Stimulated activated CD8-positive, alpha-beta memory T cell treated with anti-CD3 and anti-CD28 coated beads, Interleukin-12 subunit alpha, Interleukin-12 subunit beta, amount 100 ng/mL, for 24 hours (primary cell): ENCODE data around the gene ACACA.
A peak's percentile ranks its signal among the peaks of the same experiment; 100 is the strongest.
"Not testable (repeated sequence)": the region's sequence is repeated elsewhere in the genome, so short reads cannot be mapped to it uniquely, and the experiment has no call there.

Experiments
- DNase-seq: peaks from one replicate; pipeline ENCODE4 v3.0.0-alpha.2; 2020; ENCODE audit errors: extremely low read depth

The ACACA gene

DNA sequence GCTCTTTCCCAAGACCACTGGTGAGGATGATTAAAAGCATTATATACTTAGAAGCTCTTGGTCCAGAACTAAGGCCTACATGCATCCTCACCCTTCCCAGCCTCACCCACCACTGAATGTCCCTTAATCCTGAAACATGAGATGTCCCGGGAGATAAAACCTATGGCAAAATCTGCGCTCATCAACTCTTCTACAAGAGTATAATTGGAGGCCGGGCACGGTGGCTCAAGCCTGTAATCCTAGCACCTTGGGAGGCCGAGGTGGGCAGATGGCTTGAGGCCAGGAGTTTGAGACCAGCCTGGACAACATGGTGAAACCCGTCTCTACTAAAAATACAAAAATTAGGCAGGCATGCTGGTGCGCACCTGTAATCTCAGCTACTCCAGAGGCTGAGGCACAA, 13.3 kb downstream of the ACACA start:
- no peak for DNase-seq

GRCh38 chr17:37392024-37392590, 14.5 kb downstream of the ACACA start:
- no peak for DNase-seq

DNA sequence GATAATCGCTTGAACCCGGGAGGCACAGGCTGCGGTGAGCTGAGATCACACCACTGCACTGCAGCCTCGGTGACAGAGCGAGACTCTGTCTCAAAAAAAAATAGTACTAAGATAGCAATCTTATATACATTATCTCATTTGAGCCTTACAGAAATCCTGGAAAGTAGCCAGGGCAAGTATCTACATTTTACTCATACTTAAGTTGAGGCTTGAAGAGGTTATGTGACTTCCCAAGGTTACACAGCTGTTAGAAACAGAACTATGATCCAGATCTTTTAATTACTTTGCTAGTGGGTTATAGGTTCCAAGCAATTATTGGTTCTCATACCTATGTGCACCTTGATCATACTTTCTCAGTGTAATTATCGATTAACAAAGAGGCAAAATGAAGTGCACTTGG, 15.5 kb downstream of the ACACA start:
- no peak for DNase-seq

GRCh38 chr17:37389160-37389559, 17.5 kb downstream of the ACACA start:
- no peak for DNase-seq

- no peak for DNase-seq
Measured at GRCh38 chr17:37388266-37388665, 18.4 kb downstream of the ACACA start.

- no peak for DNase-seq
Measured at GRCh38 chr17:37386462-37386861, 20.2 kb downstream of the ACACA start.

GRCh38 chr17:37385474-37385990, 21.1 kb downstream of the ACACA start:
- no peak for DNase-seq

GRCh38 chr17:37384560-37385149, 22.0 kb downstream of the ACACA start:
- no peak for DNase-seq

- DNase-seq, result no peak
Measured at GRCh38 chr17:37382056-37382455, 24.6 kb downstream of the ACACA start.

- no peak for DNase-seq
Measured at GRCh38 chr17:37375706-37376105, 30.9 kb downstream of the ACACA start, which contains the start of gene C17orf78. Gene C17orf78 (plus strand): TSS chr17:37375985. CDS start chr17:37376093, 108 bp downstream.

- DNase-seq, result no peak
Measured at GRCh38 chr17:37373530-37374159, 33.0 kb downstream of the ACACA start.

DNA sequence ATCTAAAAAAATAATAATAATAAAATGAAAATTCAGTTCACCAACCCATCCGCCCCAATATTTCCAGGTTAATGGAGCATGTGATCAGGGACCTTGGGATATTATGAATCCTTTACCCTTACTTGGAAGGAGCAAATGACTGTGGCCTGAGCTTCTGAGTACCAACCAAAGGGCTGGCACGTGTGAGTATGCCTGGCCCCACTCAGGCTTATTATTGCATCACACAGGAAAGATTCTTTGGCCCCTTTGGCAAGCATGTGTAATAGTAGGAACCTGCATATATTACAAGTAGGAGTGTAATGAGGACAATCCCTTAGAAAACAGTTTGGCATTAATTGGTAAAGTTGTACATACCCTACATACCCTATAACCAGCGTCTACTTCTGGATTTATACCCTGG, 38.1 kb downstream of the ACACA start:
- DNase-seq, result no peak

DNA sequence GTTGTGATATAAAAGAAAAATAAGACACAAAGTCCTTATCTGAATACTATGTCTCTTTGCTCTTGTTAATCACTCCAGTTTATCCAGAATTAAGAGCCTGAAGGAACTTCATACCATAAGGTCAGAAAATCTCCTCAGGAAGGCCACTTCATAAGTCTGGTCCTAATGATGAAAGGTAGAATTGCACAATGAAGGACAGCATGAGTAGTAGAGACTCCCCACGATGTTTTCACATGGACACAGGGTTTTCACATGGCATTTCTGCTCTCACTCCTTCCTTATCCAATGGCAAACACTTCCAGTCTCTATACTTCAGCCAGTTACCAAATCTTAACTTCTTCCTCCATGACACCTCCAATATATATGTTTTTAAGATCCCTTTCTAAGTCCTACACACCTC, 41.0 kb downstream of the ACACA start:
- no peak for DNase-seq

DNA sequence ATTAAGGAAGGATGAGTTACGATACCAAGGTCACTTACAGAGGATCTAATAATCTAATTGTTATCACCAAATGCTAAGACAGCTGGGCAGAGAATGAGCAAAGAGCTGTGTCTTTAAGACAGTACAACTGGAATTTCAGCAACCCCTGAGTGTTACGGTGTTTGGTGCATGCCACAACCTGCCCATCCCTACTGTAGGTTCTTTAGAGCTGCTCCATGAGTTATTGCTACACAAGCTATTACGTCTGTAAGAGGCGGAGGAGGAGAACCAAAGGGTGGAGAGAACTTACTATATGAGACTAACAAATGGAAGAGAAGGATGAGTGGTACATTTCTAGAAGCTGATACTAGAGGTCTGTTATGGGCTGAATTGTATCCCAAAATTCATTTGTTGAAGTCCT, 45.1 kb downstream of the ACACA start:
- no peak for DNase-seq

DNA sequence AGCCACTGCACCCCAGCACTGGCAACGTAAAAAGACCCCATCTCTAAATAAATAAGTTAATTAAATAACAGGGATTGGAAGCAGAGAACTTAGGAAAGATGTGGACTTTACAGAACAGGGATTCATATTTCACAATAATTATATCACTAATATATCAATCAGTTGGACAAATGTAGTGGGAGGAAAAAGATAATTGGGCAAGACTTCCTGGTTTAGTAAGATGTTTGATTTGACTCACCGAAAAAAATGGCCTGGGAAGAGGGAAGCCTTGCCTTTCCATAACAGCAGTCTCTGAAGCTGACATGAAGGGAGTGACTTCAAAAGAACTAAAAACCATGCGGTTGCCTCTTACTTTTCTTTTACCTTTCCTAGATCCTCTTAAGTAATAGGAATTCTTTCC, 46.0 kb downstream of the ACACA start:
- DNase-seq, result no peak

GRCh38 chr17:37359682-37360188, 46.9 kb downstream of the ACACA start:
- DNase-seq, result no peak

- DNase-seq, result peak; percentile 80
Measured at GRCh38 chr17:37358830-37359681, 47.6 kb downstream of the ACACA start.

GRCh38 chr17:37358098-37358829, 48.4 kb downstream of the ACACA start:
- no peak for DNase-seq

GRCh38 chr17:37356796-37357569, 49.7 kb downstream of the ACACA start:
- DNase-seq, result not testable (repeated sequence)

DNA sequence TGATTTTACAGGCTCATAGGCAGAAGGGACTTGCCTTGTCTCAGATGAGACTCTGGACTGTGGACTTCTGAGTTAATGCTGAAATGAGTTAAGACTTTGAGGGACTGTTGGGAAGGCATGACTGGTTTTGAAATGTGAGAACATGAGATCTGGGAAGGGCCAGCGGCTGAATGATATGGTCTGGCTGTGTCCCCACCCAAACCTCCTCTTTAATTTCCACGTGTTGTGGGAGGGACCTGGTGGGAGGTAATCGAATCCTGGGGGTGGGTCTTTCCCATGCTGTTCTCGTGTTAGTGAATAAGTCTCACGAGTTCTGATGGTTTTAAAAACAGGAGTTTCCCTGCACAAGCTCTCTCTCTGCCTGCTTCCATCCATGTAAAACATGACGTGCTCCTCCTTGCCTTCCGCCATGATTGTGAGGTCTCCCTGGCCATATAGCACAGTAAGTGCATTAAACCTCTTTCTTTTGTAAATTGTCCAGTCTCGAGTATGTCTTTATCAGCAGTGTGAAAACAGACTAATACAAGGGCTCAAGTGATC, 59.7 kb downstream of the ACACA start:
- DNase-seq, result not testable (repeated sequence)
